NCI-H128 (cell line): Measurements from ENCODE around the gene SNRPA.
"Not testable (repeated sequence)": the region's sequence is repeated elsewhere in the genome, so short reads cannot be mapped to it uniquely, and the experiment has no call there.

Experiments
- DNase-seq: peaks from one replicate; lab custom pipeline; 2025; ENCODE audit not compliant: unreplicated experiment; lab: John Stamatoyannopoulos, UW

The SNRPA gene

GRCh38 chr19:40800339-40800996 is 49.5 kb downstream of the SNRPA start:
- DNase-seq: no peak

- no peak for DNase-seq
Measured at GRCh38 chr19:40800997-40801377, 50.0 kb downstream of the SNRPA start.

GRCh38 chr19:40801426-40802299 is 50.7 kb downstream of the SNRPA start:
- no peak for DNase-seq

GRCh38 chr19:40802300-40803169 is 51.5 kb downstream of the SNRPA start:
- no peak for DNase-seq

- DNase-seq: no peak
Measured at GRCh38 chr19:40803170-40803856, 52.3 kb downstream of the SNRPA start.

- no peak for DNase-seq
Measured at GRCh38 chr19:40803857-40804782, 53.1 kb downstream of the SNRPA start.

- no peak for DNase-seq
Measured at GRCh38 chr19:40804783-40805242, 53.8 kb downstream of the SNRPA start.

- DNase-seq: no peak
Measured at GRCh38 chr19:40805258-40805868, 54.4 kb downstream of the SNRPA start.

GRCh38 chr19:40806423-40807146 is 55.6 kb downstream of the SNRPA start:
- DNase-seq: no peak

- no peak for DNase-seq
Measured at GRCh38 chr19:40807147-40808020, 56.4 kb downstream of the SNRPA start.

GRCh38 chr19:40808021-40808325 is 57.0 kb downstream of the SNRPA start:
- DNase-seq: no peak

GRCh38 chr19:40808497-40808896 is 57.5 kb downstream of the SNRPA start:
- no peak for DNase-seq

- DNase-seq: no peak
Measured at GRCh38 chr19:40809358-40810086, 58.5 kb downstream of the SNRPA start.

- no peak for DNase-seq
Measured at GRCh38 chr19:40810160-40810559, 59.2 kb downstream of the SNRPA start.

- DNase-seq: not testable (repeated sequence)
Measured at GRCh38 chr19:40810649-40811408, 59.8 kb downstream of the SNRPA start.
